ENCODE data around the gene S100A9. TPM values are rescaled to one million over a fixed set of nuclear protein-coding genes. Genes with fewer than 3 reads are reported as not detected.

The S100A9 gene
- polyA plus RNA-seq, 1 donor from 2014 or later, result not detected

GRCh38 chr1:153348511-153349362 lies 8.9 kb upstream of the S100A9 start, which contains the start of gene PGLYRP4:
TSS of gene PGLYRP4 (minus strand) at chr1:153348841. CDS start at chr1:153347932, 909 bp downstream.
- Histone ChIP-seq H2AFZ (ENCODE audit: low read depth, low read length) (no peak within 1 kb of the TSS), H3K36me3 (ENCODE audit: insufficient read depth, low read length) (no peaks in the 10 kb centered on the region), H3F3A (ENCODE audit: insufficient read depth, low read length, poor library complexity, severe bottlenecking) (no peaks in the 10 kb centered on the region), H3K4me2 (ENCODE audit: low read length) (no peak within 1 kb of the TSS), H3K9me3 (ENCODE audit: low read length) (no peaks in the 10 kb centered on the region), H3K9me2 (ENCODE audit: insufficient read depth, low read length) (no peaks in the 10 kb centered on the region), H3K4me3 (ENCODE audit: low read length) (no peak within 1 kb of the TSS), H3K79me2 (replicated peaks; ENCODE audit: insufficient read depth, low read length) (no peaks in the 10 kb centered on the region), H3K9ac (ENCODE audit: low read length) (no peak within 1 kb of the TSS), H3K27ac (ENCODE audit: low read length) (no peak within 1 kb of the TSS), H3K27me3 (ENCODE audit: insufficient read depth, low read depth, low read length) (no peaks in the 10 kb centered on the region), H4K20me1 (ENCODE audit: insufficient read depth) (no peaks in the 10 kb centered on the region)
- TF ChIP-seq TAF1 (IDR thresholded peaks at IDR 0.05; ENCODE audit: low read depth), result no peak
- TF ChIP-seq EP300 (conservative IDR thresholded peaks at IDR 0.05; ENCODE audit: poor library complexity, severe bottlenecking), result no peak
- no peak for TF ChIP-seq POLR2AphosphoS5 (IDR thresholded peaks at IDR 0.05)
- TF ChIP-seq SMC3 (conservative IDR thresholded peaks at IDR 0.05; ENCODE audit: poor library complexity), result no peak
- no peak for TF ChIP-seq EZH2 (IDR thresholded peaks at IDR 0.05; ENCODE audit: borderline replicate concordance, insufficient read depth, low read length, poor library complexity, severe bottlenecking)
- no peak for TF ChIP-seq MXI1 (conservative IDR thresholded peaks at IDR 0.05; ENCODE audit: poor library complexity, severe bottlenecking)
- no peak for TF ChIP-seq CTCF (IDR thresholded peaks at IDR 0.05; ENCODE audit: poor library complexity, severe bottlenecking)
- TF ChIP-seq REST (IDR thresholded peaks at IDR 0.05; ENCODE audit: borderline replicate concordance), result no peak
- TF ChIP-seq RAD21 (conservative IDR thresholded peaks at IDR 0.05), result no peak

GRCh38 chr1:153349363-153350320 lies 8.0 kb upstream of the S100A9 start:
- Histone ChIP-seq H3K36me3 (ENCODE audit: insufficient read depth, low read length) (no peaks in the 10 kb centered on the region), H3K27ac (ENCODE audit: low read length) (no peak overlapping the region), H3K4me3 (ENCODE audit: low read length) (no peak overlapping the region), H2AFZ (ENCODE audit: low read depth, low read length) (no peak overlapping the region), H3K9me3 (ENCODE audit: low read length) (no peaks in the 10 kb centered on the region), H3K4me2 (ENCODE audit: low read length) (no peak overlapping the region), H3K9ac (ENCODE audit: low read length) (no peak overlapping the region), H3K27me3 (ENCODE audit: insufficient read depth, low read depth, low read length) (no peaks in the 10 kb centered on the region), H3F3A (ENCODE audit: insufficient read depth, low read length, poor library complexity, severe bottlenecking) (no peaks in the 10 kb centered on the region), H4K20me1 (ENCODE audit: insufficient read depth) (no peaks in the 10 kb centered on the region), H3K79me2 (replicated peaks; ENCODE audit: insufficient read depth, low read length) (no peaks in the 10 kb centered on the region), H3K9me2 (ENCODE audit: insufficient read depth, low read length) (no peaks in the 10 kb centered on the region)
- TF ChIP-seq EP300 (conservative IDR thresholded peaks at IDR 0.05; ENCODE audit: poor library complexity, severe bottlenecking) (no peak), MXI1 (conservative IDR thresholded peaks at IDR 0.05; ENCODE audit: poor library complexity, severe bottlenecking) (no peak), SMC3 (conservative IDR thresholded peaks at IDR 0.05; ENCODE audit: poor library complexity) (no peak)

All from neural cell (in vitro differentiated cells).